ENCODE data around the gene POC1B. TPM values are rescaled to one million over a fixed set of nuclear protein-coding genes. Genes with fewer than 3 reads are reported as not detected.

The POC1B gene
- total RNA-seq, 1 donor from 2014 or later, result 10.2 TPM

GRCh38 chr12:89474615-89475014 is 51.2 kb downstream of the POC1B start:
- peaks cover 1% of the 10 kb centered on the region for H3K4me1 Mint-ChIP-seq (ENCODE audit: unreplicated experiment)
- no peaks in the 10 kb centered on the region for H3K36me3 Mint-ChIP-seq (ENCODE audit: unreplicated experiment)
- DNase-seq (ENCODE audit: extremely low spot score, unreplicated experiment), result no peak
- no peak overlapping the region for H3K4me3 Mint-ChIP-seq (ENCODE audit: unreplicated experiment)
- H3K9me3 Mint-ChIP-seq (ENCODE audit: unreplicated experiment), result no peaks in the 10 kb centered on the region
- no peaks in the 10 kb centered on the region for H3K27me3 Mint-ChIP-seq (ENCODE audit: unreplicated experiment)
- no peak overlapping the region for H3K27ac Mint-ChIP-seq (ENCODE audit: unreplicated experiment)
- no peak for TF ChIP-seq CTCF (IDR thresholded peaks at IDR 0.05)

GRCh38 chr12:89472508-89472907 is 53.3 kb downstream of the POC1B start:
- no peaks in the 10 kb centered on the region for H3K9me3 Mint-ChIP-seq (ENCODE audit: unreplicated experiment)
- no peak overlapping the region for H3K27ac Mint-ChIP-seq (ENCODE audit: unreplicated experiment)
- H3K4me3 Mint-ChIP-seq (ENCODE audit: unreplicated experiment), result no peak overlapping the region
- peaks cover 5% of the 10 kb centered on the region for H3K4me1 Mint-ChIP-seq (ENCODE audit: unreplicated experiment)
- peaks cover under 1% of the 10 kb centered on the region for H3K36me3 Mint-ChIP-seq (ENCODE audit: unreplicated experiment)
- TF ChIP-seq CTCF (IDR thresholded peaks at IDR 0.05), result no peak
- no peak for DNase-seq (ENCODE audit: extremely low spot score, unreplicated experiment)
- H3K27me3 Mint-ChIP-seq (ENCODE audit: unreplicated experiment), result no peaks in the 10 kb centered on the region

- peak; percentile 67 for TF ChIP-seq CTCF (IDR thresholded peaks at IDR 0.05)
- no peak overlapping the region for H3K4me3 Mint-ChIP-seq (ENCODE audit: unreplicated experiment)
- no peak overlapping the region for H3K27ac Mint-ChIP-seq (ENCODE audit: unreplicated experiment)
- peaks cover 5% of the 10 kb centered on the region for H3K4me1 Mint-ChIP-seq (ENCODE audit: unreplicated experiment)
- no peak for DNase-seq (ENCODE audit: extremely low spot score, unreplicated experiment)
- H3K36me3 Mint-ChIP-seq (ENCODE audit: unreplicated experiment), result peaks cover 6% of the 10 kb centered on the region
- no peaks in the 10 kb centered on the region for H3K9me3 Mint-ChIP-seq (ENCODE audit: unreplicated experiment)
- no peaks in the 10 kb centered on the region for H3K27me3 Mint-ChIP-seq (ENCODE audit: unreplicated experiment)
Observed at GRCh38 chr12:89470741-89471509, 54.9 kb downstream of the POC1B start.

GRCh38 chr12:89469361-89469760 is 56.5 kb downstream of the POC1B start:
- no peak for TF ChIP-seq CTCF (IDR thresholded peaks at IDR 0.05)
- no peaks in the 10 kb centered on the region for H3K27me3 Mint-ChIP-seq (ENCODE audit: unreplicated experiment)
- peaks cover 6% of the 10 kb centered on the region for H3K36me3 Mint-ChIP-seq (ENCODE audit: unreplicated experiment)
- no peak for DNase-seq (ENCODE audit: extremely low spot score, unreplicated experiment)
- H3K9me3 Mint-ChIP-seq (ENCODE audit: unreplicated experiment), result no peaks in the 10 kb centered on the region
- no peak overlapping the region for H3K4me3 Mint-ChIP-seq (ENCODE audit: unreplicated experiment)
- peaks cover 5% of the 10 kb centered on the region for H3K4me1 Mint-ChIP-seq (ENCODE audit: unreplicated experiment)
- no peak overlapping the region for H3K27ac Mint-ChIP-seq (ENCODE audit: unreplicated experiment)

- Mint-ChIP-seq H3K27me3 (ENCODE audit: unreplicated experiment) (no peaks in the 10 kb centered on the region), H3K4me3 (ENCODE audit: unreplicated experiment) (no peak overlapping the region), H3K9me3 (ENCODE audit: unreplicated experiment) (no peaks in the 10 kb centered on the region), H3K4me1 (ENCODE audit: unreplicated experiment) (peaks cover 5% of the 10 kb centered on the region), H3K27ac (ENCODE audit: unreplicated experiment) (no peak overlapping the region), H3K36me3 (ENCODE audit: unreplicated experiment) (peaks cover 6% of the 10 kb centered on the region)
- no peak for TF ChIP-seq CTCF (IDR thresholded peaks at IDR 0.05)
- DNase-seq (ENCODE audit: extremely low spot score, unreplicated experiment), result no peak
Observed at GRCh38 chr12:89468648-89469326, 57.1 kb downstream of the POC1B start.

Measured in osteocyte (in vitro differentiated cells).